ENCODE measurements around the gene PRG2.

DNA sequence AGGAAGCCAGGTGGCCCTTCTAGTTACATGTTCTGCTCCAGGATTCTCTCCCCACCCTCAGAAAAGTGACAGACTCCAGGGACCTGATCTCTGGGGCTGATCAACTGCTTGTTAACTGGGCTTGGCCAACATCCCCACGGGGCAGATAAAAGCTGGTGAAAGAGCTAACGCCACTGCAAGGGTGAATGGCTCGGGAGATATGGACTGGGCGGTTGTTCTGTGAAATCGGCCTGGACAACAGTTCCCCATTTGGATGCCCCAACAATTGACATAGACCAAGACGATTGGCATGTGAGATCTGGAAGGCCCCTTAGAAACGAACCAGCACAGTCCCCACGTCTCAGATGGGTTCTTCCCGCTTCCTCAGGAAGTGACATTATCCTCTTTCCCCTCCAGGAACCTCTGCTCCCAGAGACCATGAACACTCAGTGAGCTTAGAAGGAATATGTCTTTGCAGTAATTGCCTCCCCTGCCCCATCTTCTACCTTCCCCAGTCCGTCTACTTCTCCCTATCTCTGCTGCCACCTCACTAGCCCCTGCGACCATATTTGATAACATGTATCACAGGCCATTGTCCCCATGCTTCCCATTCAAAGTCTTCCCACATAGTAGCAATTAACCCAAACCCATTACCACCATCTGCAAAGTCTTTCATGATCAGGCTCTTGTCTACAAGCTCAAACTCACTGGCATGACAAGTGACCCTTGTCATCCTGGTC lies 5.6 kb upstream of the PRG2 start:
- TF ChIP-seq, protein P1, sequence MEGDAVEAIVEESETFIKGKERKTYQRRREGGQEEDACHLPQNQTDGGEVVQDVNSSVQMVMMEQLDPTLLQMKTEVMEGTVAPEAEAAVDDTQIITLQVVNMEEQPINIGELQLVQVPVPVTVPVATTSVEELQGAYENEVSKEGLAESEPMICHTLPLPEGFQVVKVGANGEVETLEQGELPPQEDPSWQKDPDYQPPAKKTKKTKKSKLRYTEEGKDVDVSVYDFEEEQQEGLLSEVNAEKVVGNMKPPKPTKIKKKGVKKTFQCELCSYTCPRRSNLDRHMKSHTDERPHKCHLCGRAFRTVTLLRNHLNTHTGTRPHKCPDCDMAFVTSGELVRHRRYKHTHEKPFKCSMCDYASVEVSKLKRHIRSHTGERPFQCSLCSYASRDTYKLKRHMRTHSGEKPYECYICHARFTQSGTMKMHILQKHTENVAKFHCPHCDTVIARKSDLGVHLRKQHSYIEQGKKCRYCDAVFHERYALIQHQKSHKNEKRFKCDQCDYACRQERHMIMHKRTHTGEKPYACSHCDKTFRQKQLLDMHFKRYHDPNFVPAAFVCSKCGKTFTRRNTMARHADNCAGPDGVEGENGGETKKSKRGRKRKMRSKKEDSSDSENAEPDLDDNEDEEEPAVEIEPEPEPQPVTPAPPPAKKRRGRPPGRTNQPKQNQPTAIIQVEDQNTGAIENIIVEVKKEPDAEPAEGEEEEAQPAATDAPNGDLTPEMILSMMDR (IDR thresholded peaks at IDR 0.05; ENCODE audit: insufficient read depth, low read length, poor library complexity, severe bottlenecking), result no peak
- no peak for TF ChIP-seq EZH2phosphoT487 (conservative IDR thresholded peaks at IDR 0.05; ENCODE audit: low read length)
